Endothelial cell of umbilical vein (primary cell): ENCODE data around the gene GRM8. TPM values are rescaled to one million over a fixed set of nuclear protein-coding genes. Genes with fewer than 3 reads are reported as not detected.

Source experiments
- BruUV-seq: library from RNA; stranded (reverse); fragments of 400-500 nt; replicated peaks from 2 replicates; lab custom pipeline; 2021; lab: Mats Ljungman, UMichigan
- CTCF ChIA-PET: fragments of 300-600, 350-600 bp; sonication (Branson Sonifier 250); formaldehyde crosslinking; loops from one replicate; lab custom pipeline; 2021; ENCODE audit warnings: antibody characterized with exemption, inconsistent platforms; lab: Charles Lee
- POLR2A ChIA-PET: fragments of 300-600, 350-600 bp; sonication (Branson Sonifier 250); formaldehyde crosslinking; loops from one replicate; lab custom pipeline; 2021; ENCODE audit warnings: antibody characterized with exemption, inconsistent platforms; lab: Charles Lee
- DNase-seq: peaks from one replicate; pipeline ENCODE4 v3.0.0-alpha.2; 2011; ENCODE audit warnings: low read depth, low spot score
- FAIRE-seq: peaks from 2 replicates; lab custom pipeline; 2011; peaks lifted over from hg19 to GRCh38; lab: Jason Lieb, UNC
- H2AFZ ChIP-seq: 2 replicates; pipeline ENCODE4 v1.6.0; 2012; ENCODE audit warnings: low read depth, low read length, control low read depth, inconsistent platforms
- H3K27ac ChIP-seq: 2 replicates; pipeline ENCODE4 v1.5.1; 2011; ENCODE audit warnings: low read depth, mild to moderate bottlenecking, control low read depth, low read length, moderate library complexity; ENCODE audit not compliant: insufficient read depth
- H3K27me3 ChIP-seq, 2 experiments: 2 replicates each; pipeline versions ENCODE4 v1.6.0 to v1.6.1; 2011; ENCODE audit warnings: low read length in 2 of 2, mixed read lengths in 1 of 2; ENCODE audit not compliant: control insufficient read depth in 2 of 2, insufficient read depth in 2 of 2
- H3K36me3 ChIP-seq, 2 experiments: 2 replicates in 1 of 2; 3 replicates in 1 of 2; pipeline ENCODE4 v1.5.1; 2011; ENCODE audit warnings: low read length in 2 of 2, mild to moderate bottlenecking in 1 of 2, moderate library complexity in 1 of 2; ENCODE audit not compliant: control insufficient read depth in 2 of 2, insufficient read depth in 2 of 2; ENCODE audit errors: extremely low read depth in 1 of 2
- H3K4me1 ChIP-seq: 3 replicates; pipeline ENCODE4 v1.5.1; 2011; ENCODE audit warnings: mild to moderate bottlenecking, low read length; ENCODE audit not compliant: control insufficient read depth, insufficient read depth; ENCODE audit errors: extremely low read depth
- H3K4me2 ChIP-seq: 2 replicates; pipeline ENCODE4 v1.6.1; 2011; ENCODE audit warnings: low read length, control low read depth, mixed read lengths; ENCODE audit not compliant: insufficient read depth
- H3K4me3 ChIP-seq, 3 experiments: fragments of 200-600 bp in 1 of 3; sonication (generic), shearing (Covaris generic) in 1 of 3; replicated peaks in 1 of 3; 2 replicates each; pipeline ENCODE4 v1.5.1; 2011 to 2016; ENCODE audit warnings: control low read depth in 3 of 3, low read length in 3 of 3, mild to moderate bottlenecking in 2 of 3, inconsistent platforms in 1 of 3, low read depth in 1 of 3, moderate library complexity in 1 of 3; ENCODE audit not compliant: insufficient read depth in 1 of 3
- H3K79me2 ChIP-seq: 2 replicates; pipeline ENCODE4 v1.6.0; 2012; ENCODE audit warnings: low read length, inconsistent platforms; ENCODE audit not compliant: control insufficient read depth, insufficient read depth
- H3K9ac ChIP-seq: replicated peaks from 2 replicates; pipeline ENCODE3; 2011; ENCODE audit warnings: low read length, control low read depth; ENCODE audit not compliant: insufficient read depth; ENCODE audit errors: extremely low read depth
- H3K9me1 ChIP-seq: replicated peaks from 3 replicates; pipeline ENCODE4 v1.6.0; 2011; ENCODE audit warnings: mild to moderate bottlenecking, low read length; ENCODE audit not compliant: control insufficient read depth, insufficient read depth; ENCODE audit errors: extremely low read depth
- H3K9me3 ChIP-seq: replicated peaks from 2 replicates; pipeline ENCODE4 v1.5.1; 2012; ENCODE audit warnings: low read length, inconsistent platforms; ENCODE audit not compliant: control insufficient read depth, insufficient read depth
- H4K20me1 ChIP-seq: replicated peaks from 2 replicates; pipeline ENCODE3; 2011; ENCODE audit warnings: mild to moderate bottlenecking, low read length; ENCODE audit not compliant: control insufficient read depth, insufficient read depth; ENCODE audit errors: extremely low read depth
- CTCF ChIP-seq, 2 donors: IDR thresholded peaks; 1 replicate in 1 of 2; 2 replicates in 1 of 2; pipeline ENCODE4 v1.5.1; 2011; ENCODE audit warnings: low read length in 2 of 2, mild to moderate bottlenecking in 2 of 2, moderate library complexity in 2 of 2, control low read depth in 1 of 2, inconsistent platforms in 1 of 2, low read depth in 1 of 2; ENCODE audit not compliant: insufficient read depth in 1 of 2; ENCODE audit errors: extremely low read depth in 1 of 2
- EZH2 ChIP-seq: IDR thresholded peaks from 2 replicates; pipeline ENCODE4 v1.6.1; 2012; ENCODE audit warnings: borderline replicate concordance, low read depth, mild to moderate bottlenecking, moderate library complexity, low read length, inconsistent platforms; ENCODE audit not compliant: severe bottlenecking
- FOS ChIP-seq: IDR thresholded peaks from 2 replicates; pipeline ENCODE4 v1.6.1; 2011; ENCODE audit warnings: mild to moderate bottlenecking, low read length, moderate library complexity, borderline replicate concordance; ENCODE audit not compliant: insufficient read depth
- GATA2 ChIP-seq: IDR thresholded peaks from 2 replicates; pipeline ENCODE4 v1.7.0; 2011; ENCODE audit warnings: low read depth, mild to moderate bottlenecking, moderate library complexity, mixed read lengths, low read length; ENCODE audit not compliant: insufficient read length, insufficient read depth
- JUN ChIP-seq: IDR thresholded peaks from 2 replicates; pipeline ENCODE4 v1.6.1; 2011; ENCODE audit warnings: borderline replicate concordance, low read depth; ENCODE audit not compliant: insufficient read length, insufficient read depth
- MAX ChIP-seq: IDR thresholded peaks from 2 replicates; pipeline ENCODE4 v1.6.1; 2011; ENCODE audit not compliant: insufficient read depth, insufficient read length
- MYC ChIP-seq: IDR thresholded peaks from one replicate; pipeline ENCODE4 v1.6.1; 2011; ENCODE audit warnings: mild to moderate bottlenecking, low read depth, low read length
- POLR2A ChIP-seq: IDR thresholded peaks from 2 replicates; pipeline ENCODE4 v1.6.1; 2012; ENCODE audit warnings: low read depth, mild to moderate bottlenecking, control low read depth, low read length
- POLR2AphosphoS5 ChIP-seq: IDR thresholded peaks from 2 replicates; pipeline ENCODE4 v1.6.1; 2012; ENCODE audit warnings: low read depth, mild to moderate bottlenecking, control low read depth, low read length, moderate library complexity; ENCODE audit not compliant: insufficient read depth
- dilution Hi-C: fragments of 300-500 bp; cut with MboI; formaldehyde crosslinking; loops from one replicate; pipeline ENCODE4 v1.15.0; 2019; ENCODE audit warnings: low sequenced_read_pairs; ENCODE audit not compliant: extremely low pct_ligation_motif_present
- intact Hi-C: fragments of 100-400 bp; cut with micrococcal nuclease; formaldehyde crosslinking; loops from one replicate; pipeline ENCODE4 v1.10.0; 2022
- polyA plus RNA-seq, 4 experiments: library from polyadenylated mRNA; depleted of rRNA in 3 of 4; stranded (reverse) in 3 of 4; unstranded in 1 of 4; fragments of >200 nt; gene quantifications; 2 replicates each; pipeline versions ENCODE4 v1.2.1 to v1.2.3, GENCODE V29; 2011 to 2012; ENCODE audit warnings: missing spikeins in 1 of 4
- total RNA-seq: library from RNA; stranded (reverse); gene quantifications from 2 replicates; pipeline ENCODE4 v1.2.3, GENCODE V29; 2021

The GRM8 gene
- total and polyA plus RNA-seq, 2 donors (not counting 3 experiments of a cell fraction or from before 2014, with no cell fraction given): not detected

DNA sequence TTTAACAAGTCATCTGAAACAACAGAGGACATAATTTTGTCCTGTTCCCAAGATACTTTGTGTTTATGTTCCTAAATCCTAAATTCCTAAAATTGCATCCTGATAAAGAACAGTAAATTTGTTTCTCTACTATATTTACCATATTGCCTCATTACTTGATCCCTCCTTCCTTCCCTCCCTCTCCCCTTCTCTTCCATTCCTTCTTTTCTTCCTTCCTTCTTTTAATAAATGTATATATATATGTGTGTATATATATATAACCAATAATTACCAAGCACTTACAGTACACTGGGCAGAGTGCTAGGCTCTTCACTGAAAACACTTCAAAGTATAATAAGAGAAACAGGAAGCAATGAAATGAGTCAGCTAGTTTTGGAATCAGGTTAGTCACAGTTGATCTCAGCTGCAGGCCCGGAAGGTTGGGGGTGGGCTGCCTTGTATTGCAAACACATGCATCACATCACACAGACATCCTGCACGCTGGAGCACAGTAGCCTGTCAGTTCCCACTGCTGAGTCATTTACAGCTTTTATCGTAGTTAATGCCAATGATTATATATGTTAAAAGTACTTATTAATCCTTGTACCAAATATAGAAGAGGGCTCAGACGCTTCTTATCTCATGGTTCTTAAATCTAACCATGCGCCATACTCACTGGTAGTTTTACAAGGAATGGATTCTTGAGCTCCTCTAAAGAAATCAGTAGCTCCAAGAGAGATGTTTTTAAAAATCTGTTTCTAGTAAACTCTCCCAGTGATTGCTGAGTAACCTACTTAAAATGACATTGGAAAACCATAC lies 551.7 kb downstream of the GRM8 start:
- ChIA-PET POLR2A (no interaction called here), CTCF (interaction anchor here (0.8 to 1.7 kb wide), 3 partner anchors 27 to 1641 kb away, joined by 4 to 7 read pairs (median 5); no protein-coding TSS in a partner anchor)
- H3K4me1 ChIP-seq: peaks cover 21% of the 10 kb centered on the region
- dilution Hi-C loops (no loop called here), intact Hi-C loops (loop anchor here (1.0 to 10.0 kb wide), 5 partner anchors 23 to 1346 kb away; partner anchors contain the start of genes GCC1 and GRM8)
- peak overlapping the region; percentile 54 for H2AFZ ChIP-seq
- DNase-seq: peak; percentile 98
- TF ChIP-seq GATA2 (peak; percentile 82), MAX (peak; percentile 57), CTCF (IDR thresholded peaks at IDR 0.05; ENCODE audit: extremely low read depth in 1 of 2, insufficient read depth in 1 of 2, low read depth in 1 of 2, low read length in 2 of 2) (no peak), MYC (peak; percentile 92), JUN (peak; percentile 96), POLR2A (peak; percentile 46), POLR2AphosphoS5 (peak; percentile 95), FOS (peak; percentile 100), EZH2 (no peak)
- peak overlapping the region; percentile 89 for H3K27ac ChIP-seq
- peak overlapping the region; percentile 69 for H3K9ac ChIP-seq
- FAIRE-seq: peak; percentile 96
- no peaks in the 10 kb centered on the region for H3K9me3 ChIP-seq
- no peaks in the 10 kb centered on the region for H3K36me3 ChIP-seq
- no TSS peak for BruUV-seq
- peak overlapping the region; percentile 81 for H3K4me2 ChIP-seq
- no peaks in the 10 kb centered on the region for H3K9me1 ChIP-seq
- H4K20me1 ChIP-seq: no peaks in the 10 kb centered on the region
- H3K4me3 ChIP-seq: peak overlapping the region in 1 of 3 experiments; percentile 26
- H3K27me3 ChIP-seq: no peaks in the 10 kb centered on the region
- no peaks in the 10 kb centered on the region for H3K79me2 ChIP-seq
